HG03175 (cell line): ENCODE measurements around the gene ATXN2L.
A peak's percentile ranks its signal among the peaks of the same experiment; 100 is the strongest.
"Not testable (repeated sequence)": the region's sequence is repeated elsewhere in the genome, so short reads cannot be mapped to it uniquely, and the experiment has no call there.

Source experiments
- ATAC-seq: cut with Tn5 transposase; IDR thresholded peaks from one replicate; pipeline ENCODE4 v1.9.1; 2021; ENCODE audit warnings: mild to moderate bottlenecking, moderate library complexity; ENCODE audit not compliant: unreplicated experiment

The ATXN2L gene, protein sequence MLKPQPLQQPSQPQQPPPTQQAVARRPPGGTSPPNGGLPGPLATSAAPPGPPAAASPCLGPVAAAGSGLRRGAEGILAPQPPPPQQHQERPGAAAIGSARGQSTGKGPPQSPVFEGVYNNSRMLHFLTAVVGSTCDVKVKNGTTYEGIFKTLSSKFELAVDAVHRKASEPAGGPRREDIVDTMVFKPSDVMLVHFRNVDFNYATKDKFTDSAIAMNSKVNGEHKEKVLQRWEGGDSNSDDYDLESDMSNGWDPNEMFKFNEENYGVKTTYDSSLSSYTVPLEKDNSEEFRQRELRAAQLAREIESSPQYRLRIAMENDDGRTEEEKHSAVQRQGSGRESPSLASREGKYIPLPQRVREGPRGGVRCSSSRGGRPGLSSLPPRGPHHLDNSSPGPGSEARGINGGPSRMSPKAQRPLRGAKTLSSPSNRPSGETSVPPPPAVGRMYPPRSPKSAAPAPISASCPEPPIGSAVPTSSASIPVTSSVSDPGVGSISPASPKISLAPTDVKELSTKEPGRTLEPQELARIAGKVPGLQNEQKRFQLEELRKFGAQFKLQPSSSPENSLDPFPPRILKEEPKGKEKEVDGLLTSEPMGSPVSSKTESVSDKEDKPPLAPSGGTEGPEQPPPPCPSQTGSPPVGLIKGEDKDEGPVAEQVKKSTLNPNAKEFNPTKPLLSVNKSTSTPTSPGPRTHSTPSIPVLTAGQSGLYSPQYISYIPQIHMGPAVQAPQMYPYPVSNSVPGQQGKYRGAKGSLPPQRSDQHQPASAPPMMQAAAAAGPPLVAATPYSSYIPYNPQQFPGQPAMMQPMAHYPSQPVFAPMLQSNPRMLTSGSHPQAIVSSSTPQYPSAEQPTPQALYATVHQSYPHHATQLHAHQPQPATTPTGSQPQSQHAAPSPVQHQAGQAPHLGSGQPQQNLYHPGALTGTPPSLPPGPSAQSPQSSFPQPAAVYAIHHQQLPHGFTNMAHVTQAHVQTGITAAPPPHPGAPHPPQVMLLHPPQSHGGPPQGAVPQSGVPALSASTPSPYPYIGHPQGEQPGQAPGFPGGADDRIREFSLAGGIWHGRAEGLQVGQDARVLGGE

DNA sequence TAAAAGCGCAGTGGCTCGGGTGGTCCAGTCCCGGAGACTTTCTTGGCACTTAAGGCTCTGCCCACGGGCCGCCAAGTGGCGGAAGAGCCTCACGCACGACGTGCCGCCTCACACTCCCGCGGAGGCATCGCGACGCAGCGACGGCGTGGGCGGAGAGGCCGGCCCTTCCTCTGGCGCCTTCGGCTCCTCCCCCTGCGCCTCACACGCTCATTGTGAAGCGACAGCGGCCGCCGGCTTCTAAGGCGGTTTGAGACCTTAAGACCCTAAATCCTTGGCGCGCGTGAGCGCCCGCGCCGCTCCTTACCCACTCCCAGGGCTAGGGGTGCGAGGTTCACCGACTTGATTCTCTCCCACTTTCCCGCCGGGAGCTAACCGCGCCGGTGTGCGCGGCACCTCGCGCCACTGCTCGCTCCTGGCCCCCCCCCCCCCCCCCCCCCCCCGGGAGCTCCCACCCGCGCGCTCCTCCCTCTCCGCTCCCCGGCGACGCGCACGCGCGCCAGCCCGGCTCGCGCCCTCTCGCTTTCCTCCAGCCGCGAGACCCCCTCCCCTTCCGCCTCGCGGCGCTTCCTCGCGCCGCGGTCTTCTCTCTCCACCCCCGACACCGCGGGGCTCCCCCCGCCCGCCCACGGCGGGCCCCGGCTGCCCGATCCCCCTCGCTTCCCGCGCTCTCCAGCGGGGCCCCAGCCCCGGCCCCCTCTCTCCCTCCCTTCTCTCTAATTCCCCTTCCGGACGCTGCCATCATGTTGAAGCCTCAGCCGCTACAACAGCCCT is at the start of gene ATXN2L:
Gene ATXN2L (plus strand): TSS at position 480 of the 771 bp plus-strand sequence. CDS start 261 bp downstream, at position 741.
- peak; percentile 50 for ATAC-seq

DNA sequence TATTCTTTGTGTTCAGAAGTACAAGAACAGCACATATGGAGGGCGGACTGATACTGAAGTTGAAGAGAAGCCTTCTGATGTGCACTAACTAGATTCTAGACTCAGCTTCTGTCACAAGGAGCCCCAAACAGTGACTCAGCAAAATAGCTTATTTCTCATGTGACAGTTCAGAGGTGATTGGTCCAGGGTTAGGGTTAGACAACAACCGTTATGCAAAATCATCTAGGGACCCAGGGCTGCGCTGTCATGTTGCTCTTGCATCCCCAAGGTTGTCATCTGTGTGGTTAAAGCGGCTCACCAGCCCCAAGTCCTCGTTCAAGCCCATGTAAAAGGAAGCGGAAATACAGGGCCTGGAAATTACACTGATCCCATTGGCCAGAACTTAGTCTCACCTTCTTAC is 41.1 kb upstream of the ATXN2L start:
- ATAC-seq: not testable (repeated sequence)

DNA sequence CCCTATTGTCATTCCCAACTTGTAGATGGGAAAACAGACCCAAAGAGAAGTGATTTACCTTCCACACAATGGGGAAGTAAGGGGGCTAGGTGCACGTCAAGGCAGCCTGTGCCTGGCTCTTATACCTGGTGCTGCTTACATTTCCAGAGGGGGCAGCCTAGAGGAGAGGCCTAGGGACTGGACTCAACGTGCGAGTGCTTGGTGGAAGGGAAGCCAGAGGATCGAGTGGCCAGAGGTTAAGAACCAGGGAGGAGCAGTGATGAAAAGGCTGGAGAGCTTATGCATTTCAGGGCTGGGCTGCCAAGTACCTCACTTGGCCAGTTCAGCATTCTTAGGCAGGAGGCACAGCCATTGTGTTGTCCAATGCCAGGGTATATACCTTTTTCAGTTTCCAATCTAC is 40.4 kb upstream of the ATXN2L start:
- not testable (repeated sequence) for ATAC-seq

DNA sequence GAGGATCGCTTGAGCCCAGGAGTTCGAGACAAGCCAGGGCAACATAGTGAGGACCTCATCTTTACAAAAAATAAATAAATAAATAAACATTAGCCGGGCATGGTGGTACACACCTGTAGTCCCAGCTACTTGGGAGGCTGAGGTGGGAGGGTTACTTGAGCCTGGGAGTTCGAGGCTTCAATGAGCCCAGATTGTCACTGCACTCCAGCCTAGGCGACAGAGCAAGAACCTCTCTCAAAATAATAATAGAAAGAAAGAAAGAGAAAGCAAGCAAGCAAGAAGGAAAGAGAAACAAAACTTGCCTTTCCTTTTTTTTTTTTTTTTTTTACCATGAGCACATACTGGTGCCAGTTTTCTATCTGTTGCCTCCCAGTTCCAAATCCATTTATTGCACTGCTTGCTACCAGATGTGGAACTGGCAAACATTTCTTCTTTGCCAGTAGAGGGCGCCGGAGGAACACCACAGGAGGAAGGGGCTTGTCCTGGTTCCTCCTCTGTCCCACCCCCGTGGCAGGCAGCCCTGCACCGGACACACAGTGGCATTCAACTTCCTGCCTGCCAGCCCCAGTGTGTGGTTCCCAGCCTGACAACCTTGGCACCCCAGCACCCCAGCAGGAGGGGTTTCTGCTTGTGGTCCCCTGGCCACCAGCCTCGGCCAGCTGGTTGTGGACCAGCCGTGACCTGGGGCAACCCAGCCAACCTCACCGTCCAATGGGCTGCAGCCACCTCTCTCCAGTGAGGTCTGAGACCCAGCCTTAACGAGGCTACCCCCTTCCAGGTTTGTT is 20.4 kb upstream of the ATXN2L start:
- peak; percentile 80 for ATAC-seq

DNA sequence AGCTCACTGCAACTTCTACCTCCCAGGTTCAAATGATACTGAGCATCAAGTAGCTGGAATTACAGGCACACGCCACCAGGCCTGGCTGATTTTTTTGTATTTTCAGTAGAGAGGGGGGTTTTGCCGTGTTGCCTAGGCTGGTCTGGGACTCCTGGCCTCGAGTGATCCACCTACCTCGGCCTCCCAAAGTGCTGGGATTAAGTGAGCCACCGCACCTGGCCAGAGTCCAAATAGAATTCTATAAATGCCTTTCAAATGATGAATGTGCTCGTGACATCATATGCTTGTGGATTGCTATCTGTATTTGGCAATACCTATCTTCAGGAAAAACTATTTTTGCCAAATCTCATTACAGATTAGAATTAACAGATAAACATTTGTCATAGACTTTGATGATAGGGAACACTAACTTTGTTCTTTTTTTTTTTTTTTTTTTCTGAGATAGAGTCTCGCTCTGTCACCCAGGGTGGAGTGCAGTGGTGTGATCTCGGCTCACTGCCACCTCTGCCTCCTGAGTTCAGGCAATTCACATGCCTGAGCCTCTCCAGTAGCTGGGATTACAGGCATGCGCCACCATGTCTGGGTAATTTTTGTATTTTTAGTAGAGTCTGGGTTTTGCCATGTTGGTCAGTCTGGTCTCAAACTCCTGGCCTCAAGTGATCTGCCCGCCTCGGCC is 15.2 kb upstream of the ATXN2L start:
- ATAC-seq: not testable (repeated sequence)

DNA sequence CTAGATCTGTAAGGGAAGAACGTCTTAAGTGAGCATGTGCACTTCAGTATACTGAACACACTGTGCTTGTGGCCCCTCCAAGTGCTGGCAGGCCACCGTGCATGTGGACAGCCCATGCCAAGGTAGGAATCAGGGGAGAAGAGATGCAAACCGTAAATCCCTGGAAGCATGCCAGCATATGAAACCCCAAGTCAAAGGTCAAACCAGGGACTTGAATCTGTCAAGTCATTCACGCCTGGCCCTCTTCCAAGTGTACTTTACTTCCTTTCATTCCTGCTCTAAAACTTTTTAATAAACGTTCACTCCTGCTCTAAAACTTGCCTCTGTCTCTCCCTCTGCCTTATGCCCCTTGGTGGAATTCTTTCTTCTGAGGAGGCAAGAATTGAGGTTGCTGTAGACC is 2.8 kb upstream of the ATXN2L start:
- no peak for ATAC-seq

DNA sequence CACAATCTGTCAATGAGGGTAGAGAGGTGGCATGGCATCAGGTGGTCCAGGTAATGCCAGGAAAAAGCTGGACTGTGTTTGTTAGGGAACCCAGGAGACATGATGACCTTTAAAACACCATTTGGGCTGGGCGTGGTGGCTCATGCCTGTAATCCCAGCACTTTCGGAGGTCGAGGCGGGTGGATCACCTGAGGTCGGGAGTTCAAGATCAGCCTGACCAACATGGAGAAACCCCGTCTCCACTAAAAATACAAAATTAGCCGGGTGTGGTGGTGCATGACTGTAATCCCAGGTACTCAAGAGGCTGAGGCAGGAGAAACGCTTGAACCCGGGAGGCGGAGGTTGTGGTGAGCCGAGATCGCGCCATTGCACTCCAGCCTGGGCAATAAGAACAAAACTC is 2.3 kb upstream of the ATXN2L start:
- ATAC-seq: not testable (repeated sequence)

DNA sequence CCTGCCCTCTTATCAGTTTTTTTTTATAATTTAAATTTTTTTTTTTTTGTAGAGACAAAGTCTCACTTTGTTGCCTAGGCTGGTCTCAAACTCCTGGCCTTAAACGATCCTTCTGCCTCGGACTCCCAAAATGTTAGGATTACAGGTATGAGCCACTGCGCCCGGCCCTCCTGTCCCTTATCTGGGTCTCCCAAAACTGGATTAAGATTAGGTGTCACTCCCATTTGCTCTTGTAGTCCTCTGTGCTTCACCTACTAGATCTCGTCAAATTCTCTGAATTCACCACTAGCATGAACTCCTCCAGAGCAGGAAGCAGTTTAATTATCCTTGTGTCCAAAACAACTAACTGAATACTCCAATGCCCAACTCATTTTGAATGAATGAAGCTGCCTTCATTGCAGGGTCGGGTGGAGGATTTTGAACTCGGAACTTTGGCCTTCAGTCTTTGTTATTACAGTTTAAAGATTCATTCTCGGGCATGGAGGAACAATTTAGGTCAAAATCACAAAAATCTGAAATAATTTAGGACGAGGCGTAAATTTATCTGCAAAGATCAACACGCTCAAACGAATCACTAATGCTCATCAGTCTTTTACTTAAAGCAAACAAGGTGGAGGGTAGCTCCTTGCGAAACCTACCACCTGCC is 802 bp upstream of the ATXN2L start:
- no peak for ATAC-seq

DNA sequence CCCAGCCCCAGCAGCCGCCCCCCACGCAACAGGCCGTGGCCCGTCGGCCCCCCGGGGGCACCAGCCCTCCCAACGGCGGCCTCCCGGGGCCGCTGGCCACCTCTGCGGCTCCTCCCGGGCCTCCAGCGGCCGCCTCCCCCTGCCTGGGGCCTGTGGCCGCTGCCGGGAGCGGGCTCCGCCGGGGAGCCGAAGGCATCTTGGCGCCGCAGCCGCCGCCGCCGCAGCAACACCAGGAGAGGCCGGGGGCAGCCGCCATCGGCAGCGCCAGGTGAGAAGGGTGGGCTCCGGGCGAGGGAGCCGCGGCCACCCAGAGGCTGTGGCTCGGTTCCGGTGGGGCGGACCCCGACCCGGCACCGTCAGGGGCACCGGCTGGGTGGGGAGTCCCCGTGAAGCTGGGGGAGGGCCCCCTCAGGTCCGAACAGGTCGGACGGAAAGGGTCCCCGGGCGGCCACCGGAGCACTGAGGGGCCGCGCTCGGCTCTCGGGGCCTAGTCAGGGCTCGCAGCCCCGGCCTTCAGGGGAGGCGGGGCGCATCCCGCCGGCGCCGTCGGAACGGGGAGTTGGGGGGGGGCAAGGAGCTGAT is 583 bp downstream of the ATXN2L start:
- peak; percentile 23 for ATAC-seq

DNA sequence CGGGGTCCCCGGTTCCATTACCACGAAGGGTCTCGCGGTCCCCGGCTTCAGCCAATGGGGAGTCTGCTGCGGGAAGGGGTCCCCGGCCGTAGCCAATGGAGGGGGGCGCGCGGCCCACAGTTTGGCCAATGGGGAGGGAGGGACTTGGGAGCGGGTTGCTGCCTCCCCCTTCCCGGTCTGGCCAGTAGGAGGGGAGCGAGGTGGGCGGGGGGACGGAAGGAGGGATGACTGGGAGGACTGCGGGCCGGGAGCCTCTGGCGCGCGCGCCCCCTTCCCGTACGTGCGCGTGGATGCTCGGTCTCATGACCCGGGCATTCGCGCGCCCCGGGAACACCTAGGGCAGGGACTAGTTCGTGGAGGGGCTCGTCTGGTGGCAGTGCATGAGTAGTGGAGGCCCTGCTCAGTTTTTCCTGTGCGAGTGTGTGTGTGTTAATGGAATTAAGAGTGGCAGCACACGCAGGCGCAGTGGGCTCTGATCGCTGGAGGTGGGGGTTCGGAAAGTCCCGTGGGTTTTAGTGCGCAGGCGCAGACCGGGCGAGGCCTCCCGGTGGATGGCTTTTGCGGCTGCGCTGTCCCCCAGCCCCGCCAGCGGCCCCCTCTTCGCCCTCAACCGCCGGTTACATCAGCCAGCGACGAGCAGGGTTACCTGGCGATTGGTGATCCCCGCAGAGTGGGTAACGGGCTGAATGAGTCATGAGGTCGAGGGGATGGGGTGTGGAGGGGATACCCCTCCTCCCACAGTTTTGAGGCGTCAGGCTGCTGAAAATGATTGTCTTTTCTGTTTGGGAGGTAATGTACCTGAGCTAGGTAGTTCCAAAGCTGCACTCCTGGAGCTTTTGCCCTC is 1.3 kb downstream of the ATXN2L start:
- peak; percentile 63 for ATAC-seq

DNA sequence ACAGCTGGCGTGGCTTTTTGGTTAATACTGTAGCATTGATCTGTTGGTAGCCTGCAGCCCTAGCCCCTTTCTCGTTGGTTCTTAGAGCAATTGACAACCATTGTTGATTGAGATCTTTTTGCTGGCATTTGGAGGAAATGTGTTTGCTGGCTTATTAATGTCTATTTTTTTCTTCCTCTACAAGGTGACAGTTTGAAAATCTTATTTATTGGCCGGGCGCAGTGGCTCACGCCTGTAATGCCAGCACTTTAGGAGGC is 1.8 kb downstream of the ATXN2L start:
- ATAC-seq: no peak

DNA sequence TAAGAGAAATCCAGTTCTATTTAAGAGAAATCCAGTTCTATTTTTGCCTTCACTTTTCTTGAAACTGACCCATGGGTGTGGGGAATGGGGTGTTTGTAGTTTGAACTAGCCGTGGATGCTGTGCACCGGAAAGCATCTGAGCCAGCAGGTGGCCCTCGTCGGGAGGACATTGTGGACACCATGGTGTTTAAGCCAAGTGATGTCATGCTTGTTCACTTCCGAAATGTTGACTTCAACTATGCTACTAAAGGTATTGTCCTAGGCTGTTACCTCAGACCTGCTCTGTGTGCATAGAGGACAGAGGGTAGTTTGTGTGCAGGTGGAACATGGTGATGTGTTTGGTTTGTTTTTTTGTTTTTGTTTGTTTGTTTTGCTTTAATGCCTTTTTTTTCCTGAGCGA is 3.3 kb downstream of the ATXN2L start:
- ATAC-seq: no peak

DNA sequence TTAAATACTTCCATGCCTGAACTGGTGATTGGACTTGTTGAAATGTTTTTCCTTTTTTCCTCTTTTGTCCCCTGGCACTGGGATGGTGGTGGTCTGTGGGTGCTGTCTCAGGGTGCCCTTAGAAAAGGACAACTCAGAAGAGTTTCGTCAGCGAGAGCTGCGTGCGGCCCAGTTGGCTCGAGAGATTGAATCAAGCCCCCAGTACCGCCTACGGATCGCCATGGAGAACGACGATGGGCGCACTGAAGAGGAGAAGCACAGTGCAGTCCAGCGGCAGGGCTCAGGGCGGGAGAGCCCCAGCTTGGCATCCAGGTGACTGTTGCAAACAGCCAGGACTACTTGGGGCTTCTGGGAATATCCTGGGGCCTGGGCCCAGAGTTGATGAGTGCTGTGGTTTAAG is 6.9 kb downstream of the ATXN2L start:
- ATAC-seq: no peak

DNA sequence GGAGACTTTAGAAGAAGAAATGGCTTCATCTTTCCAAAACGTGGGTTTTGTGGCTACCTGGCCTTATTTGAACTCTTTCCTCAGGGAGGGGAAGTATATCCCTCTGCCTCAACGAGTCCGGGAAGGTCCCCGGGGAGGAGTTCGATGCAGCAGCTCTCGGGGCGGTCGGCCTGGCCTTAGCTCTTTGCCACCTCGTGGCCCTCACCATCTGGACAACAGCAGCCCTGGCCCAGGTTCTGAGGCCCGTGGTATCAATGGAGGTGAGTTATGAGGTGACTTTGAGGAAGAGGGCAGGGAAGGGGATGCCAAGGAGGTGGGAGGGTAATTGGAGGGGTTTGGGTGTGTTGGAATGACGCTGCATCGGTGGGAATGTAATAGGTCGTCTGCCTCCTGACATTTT is 7.7 kb downstream of the ATXN2L start:
- ATAC-seq: no peak

DNA sequence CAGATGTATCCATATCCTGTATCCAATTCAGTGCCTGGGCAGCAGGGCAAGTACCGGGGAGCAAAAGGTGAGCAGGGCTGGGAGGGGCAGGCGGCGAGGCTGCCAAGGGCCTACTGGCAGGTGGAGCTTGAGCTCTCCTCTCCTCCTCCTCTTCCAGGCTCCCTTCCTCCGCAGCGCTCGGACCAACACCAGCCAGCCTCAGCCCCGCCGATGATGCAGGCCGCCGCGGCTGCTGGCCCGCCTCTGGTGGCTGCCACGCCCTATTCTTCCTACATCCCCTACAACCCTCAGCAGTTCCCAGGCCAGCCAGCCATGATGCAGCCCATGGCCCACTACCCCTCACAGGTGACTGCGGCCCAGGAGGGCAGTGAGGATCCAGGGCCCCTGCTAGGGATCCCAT is 11.6 kb downstream of the ATXN2L start:
- no peak for ATAC-seq

DNA sequence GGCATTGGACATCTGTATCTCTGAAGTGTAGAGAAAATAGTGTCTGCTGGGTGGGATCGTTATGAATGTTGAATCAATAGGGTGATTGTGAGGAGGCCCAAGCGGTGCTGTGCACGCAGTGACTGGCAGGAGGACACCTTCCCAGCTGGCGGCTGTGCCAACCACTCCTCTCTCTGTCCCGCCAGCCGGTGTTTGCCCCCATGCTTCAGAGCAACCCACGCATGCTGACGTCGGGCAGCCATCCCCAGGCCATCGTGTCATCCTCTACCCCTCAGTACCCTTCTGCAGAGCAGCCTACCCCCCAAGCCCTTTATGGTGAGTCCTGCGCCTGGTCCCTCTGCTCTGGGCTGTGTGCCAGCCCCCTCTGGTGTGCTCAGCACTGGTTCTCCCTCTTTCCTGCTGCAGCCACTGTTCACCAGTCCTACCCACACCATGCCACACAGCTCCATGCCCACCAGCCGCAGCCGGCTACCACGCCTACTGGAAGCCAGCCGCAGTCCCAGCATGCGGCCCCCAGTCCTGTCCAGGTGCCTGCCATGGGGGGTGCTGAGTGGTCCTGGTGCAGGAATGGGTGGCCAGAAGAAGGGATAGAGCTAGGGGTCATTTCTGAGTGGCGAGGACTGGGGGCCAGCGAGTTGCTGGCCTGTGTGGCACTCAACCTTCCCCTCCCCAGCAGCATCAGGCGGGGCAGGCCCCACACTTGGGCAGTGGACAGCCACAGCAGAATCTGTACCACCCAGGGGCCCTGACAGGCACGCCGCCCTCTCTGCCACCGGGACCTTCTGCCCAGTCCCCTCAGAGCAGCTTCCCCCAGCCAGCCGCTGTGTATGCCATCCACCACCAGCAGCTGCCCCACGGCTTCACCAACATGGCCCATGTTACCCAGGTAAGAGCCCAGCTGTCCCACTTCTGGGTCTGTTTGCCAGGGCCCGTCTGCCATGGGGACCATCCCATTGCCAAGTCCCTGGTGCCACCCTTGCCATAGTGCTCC is 12.4 kb downstream of the ATXN2L start:
- ATAC-seq: no peak
